Glomerular visceral epithelial cell (primary cell): ENCODE data around the gene CD27.
"Not testable (repeated sequence)": the region's sequence is repeated elsewhere in the genome, so short reads cannot be mapped to it uniquely, and the experiment has no call there.

ENCODE experiments used
- DNase-seq: peaks from one replicate; pipeline ENCODE4 v3.0.0-alpha.2; 2016; ENCODE audit errors: extremely low spot score

The CD27 gene

DNA sequence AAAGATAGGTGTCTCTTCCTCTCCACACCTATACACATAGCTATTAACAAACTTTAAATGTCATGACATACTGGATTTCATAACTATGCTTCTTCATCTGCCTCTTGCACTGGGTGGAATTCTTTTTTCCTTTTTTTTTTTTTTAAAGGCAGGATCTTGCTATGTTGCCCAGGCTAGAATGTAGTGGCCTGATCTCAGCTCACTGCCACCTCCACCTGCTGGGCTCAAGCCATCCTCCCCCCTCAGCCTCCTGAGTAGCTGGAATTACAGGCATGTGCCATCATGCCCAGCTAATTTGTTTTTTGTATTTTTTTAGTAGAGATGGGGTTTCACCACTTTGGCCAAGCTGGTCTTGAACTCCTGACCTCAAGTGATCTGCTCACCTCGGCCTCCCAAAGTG is 43.5 kb downstream of the CD27 start:
- no peak for DNase-seq

DNA sequence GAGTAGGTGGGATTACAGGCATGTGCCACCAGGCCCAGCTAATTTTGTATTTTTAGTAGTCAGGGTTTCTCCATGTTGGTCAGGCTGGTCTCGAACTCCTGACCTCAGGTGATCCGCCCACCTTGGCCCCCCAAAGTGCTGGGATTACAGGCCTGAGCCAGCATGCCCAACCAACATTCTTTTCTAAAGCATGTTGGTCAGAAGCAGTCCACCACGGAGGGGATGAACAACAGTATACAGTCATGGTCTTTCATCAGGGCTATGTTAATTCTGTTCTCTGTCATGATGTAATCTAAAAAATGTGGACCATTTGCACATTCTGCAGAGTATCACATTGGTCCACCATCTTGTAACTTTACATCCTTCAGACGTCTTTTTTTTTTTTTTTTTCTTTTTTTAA is 44.7 kb downstream of the CD27 start:
- no peak for DNase-seq

DNA sequence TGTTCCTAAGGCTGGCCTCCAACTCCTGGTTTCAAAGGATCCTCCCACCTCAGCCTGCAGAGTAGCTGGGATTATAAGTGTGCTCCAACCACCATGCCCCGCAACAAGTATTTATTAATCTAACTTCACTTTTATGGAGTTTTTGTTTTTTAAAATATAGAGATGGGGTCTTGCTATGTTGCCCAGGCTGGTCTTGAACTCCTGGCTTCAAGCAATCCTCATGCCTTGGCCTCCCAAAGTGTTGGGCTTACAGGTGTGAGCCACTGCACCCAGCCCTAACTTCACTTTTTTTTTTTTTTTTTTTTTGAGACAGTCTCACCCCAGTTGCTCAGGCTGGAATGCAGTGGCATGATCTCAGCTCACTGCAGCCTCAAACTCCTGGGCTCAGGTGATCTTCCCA is 45.9 kb downstream of the CD27 start:
- not testable (repeated sequence) for DNase-seq

DNA sequence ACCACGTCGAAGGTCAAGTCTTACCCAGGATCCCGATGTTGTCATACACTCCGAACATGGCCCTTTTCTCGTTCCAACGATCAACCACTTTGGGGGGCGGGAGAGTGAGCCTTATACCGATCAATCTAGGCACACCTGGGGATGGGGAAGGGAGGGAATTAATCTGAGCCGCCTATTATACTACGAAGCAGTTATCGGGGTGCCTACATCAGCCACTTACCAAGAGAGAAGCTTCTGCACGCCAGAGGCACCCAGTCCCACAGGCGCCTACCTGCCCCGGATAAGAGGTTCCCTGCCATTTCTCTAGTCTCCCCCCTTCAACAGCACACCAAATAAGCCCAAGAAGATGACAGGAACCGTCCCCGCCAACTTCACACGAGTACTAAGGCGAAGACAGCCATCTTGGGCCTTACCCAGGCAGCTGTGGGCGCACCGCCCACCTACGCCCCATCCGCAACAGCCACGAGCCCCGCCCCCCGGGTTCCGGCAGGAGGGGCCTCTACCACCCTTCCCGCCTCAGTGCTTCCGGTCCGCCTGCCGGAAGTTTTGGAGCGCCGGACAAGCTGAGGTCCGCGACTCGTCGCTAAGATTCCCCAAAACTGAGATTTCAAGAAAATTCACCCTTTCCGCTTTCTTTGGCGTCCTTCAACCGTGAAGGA is 48.2 kb downstream of the CD27 start, which contains the start of gene MRPL51:
MRPL51 (minus strand) TSS at position 425 of the 659 bp plus-strand sequence; CDS start at position 299, 126 bp downstream.
- peak; percentile 94 for DNase-seq

DNA sequence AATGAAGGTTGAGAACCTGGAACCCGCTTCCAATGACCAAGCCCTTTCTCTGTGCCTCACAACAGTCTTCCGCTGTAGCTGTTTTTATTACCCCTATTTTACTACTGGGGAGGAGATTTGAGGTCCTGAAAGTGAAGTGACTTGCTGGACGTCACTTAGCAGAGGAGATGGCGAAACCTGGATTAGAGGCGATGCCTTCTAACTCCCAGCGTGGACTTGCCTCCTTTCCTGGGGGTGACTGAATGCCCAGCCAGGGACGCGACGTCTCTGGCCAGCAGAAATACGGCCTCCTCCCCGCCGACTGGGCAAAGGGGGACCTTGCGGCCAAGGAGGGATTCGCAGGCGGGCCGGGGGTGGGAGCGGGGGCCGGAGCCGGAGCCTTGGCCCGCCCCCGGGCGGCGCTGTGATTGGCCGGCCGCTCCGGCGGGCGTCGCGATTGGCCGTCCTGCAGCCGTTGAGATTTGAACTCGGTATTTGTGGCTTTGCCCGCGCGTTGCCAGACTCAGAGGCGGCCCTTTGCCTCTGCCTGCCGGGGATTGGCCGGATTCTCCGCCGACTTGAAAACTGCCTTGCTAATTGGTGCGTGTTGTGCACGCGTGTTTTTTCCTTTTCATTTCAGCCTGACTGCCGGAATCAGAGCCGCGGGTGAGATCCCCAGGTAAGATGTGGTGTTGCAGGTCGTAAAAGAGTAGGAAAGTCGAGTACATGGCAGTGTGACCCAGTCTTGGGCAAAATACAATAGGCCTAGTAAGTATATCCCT is 48.9 kb downstream of the CD27 start, which contains the start of gene NCAPD2:
NCAPD2 (plus strand) TSS at position 606 of the 761 bp plus-strand sequence. CDS start 997 bp downstream, outside the sequence.
- peak; percentile 96 for DNase-seq

DNA sequence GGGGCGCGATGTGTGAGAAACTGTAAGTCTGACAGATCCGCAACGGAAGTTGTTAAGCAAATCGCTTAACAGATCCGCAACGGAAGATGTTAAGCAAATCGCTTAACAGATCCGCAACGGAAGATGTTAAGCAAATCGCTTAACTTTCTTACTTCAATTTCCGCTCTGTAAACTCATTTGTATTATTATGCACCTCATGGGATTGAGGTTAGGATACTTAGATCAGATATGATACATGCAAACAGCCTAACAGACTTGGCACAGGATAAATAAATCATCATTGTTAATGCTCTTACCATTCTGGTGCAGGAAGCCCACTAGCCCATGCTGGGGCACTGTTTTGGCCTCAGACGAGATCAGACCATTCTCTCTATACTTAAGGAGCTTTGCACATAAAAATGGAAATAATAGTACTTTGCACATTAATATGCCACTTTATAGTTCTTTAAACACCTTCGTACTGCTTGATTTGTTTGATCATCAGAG is 49.5 kb downstream of the CD27 start:
- peak; percentile 13 for DNase-seq

DNA sequence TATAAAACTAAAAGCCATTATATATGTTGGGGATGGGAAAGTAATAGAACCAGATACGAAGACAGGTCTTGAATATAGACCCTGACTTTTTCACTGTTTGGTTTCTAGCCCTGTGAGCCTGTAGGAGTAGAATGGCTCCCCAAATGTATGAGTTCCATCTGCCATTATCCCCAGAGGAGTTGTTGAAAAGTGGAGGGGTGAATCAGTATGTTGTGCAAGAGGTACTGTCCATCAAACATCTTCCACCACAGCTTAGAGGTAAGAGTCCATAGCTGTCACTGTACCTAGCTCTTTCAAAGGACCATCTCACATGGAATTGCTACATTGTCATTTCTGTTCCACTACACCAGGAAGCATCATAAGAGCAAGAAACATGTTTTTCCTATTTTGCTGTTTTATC is 50.2 kb downstream of the CD27 start:
- no peak for DNase-seq

DNA sequence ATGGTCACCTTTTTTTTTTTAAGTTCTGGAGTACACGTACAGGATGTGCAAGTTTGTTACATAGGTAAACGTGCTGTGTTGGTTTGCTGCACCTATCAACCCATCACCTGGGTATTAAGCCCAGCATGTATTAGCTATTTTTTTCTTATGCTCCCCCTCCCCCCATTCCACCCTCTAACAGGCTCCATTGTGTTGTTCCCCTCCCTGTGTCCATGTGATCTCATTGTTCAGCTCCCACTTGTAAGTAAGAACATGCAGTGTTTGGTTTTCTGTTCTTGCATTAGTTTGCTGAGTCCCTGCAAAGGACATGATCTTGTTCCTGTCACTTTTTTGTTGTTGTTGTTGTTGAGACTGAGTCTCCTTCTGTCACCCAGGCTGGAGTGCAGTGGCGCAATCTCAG is 52.5 kb downstream of the CD27 start:
- DNase-seq, result not testable (repeated sequence)

DNA sequence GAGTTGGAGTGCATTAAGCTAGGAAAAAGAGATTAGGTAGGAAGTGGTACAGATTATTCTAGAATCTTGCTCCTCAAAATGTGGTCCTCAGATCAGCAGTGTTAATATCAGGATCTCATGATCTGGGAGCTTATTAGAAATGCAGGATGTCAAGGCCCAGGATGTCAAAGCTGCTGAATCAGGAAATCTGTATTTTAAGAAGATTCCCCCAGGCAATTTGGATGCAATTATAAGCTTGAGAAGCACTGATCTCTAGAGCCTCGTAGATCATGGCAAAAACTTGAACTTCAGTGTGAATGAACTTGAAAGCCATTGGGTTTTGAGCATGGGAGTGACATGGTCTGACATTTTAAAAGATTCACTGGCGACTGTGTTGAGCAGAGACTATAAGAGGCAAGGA is 55.7 kb downstream of the CD27 start:
- DNase-seq, result no peak
